HG03520 (cell line): ENCODE data around the gene NEXN.

ENCODE experiments used
- ATAC-seq: cut with Tn5 transposase; IDR thresholded peaks from one replicate; pipeline ENCODE4 v1.9.1; 2021; ENCODE audit warnings: mild to moderate bottlenecking, moderate library complexity; ENCODE audit not compliant: unreplicated experiment

NEXN gene

GRCh38 chr1:77888081-77888780 lies at the start of gene NEXN:
Gene NEXN (plus strand): TSS chr1:77888624. CDS start chr1:77916107, 27,483 bp downstream.
- no peak for ATAC-seq

DNA sequence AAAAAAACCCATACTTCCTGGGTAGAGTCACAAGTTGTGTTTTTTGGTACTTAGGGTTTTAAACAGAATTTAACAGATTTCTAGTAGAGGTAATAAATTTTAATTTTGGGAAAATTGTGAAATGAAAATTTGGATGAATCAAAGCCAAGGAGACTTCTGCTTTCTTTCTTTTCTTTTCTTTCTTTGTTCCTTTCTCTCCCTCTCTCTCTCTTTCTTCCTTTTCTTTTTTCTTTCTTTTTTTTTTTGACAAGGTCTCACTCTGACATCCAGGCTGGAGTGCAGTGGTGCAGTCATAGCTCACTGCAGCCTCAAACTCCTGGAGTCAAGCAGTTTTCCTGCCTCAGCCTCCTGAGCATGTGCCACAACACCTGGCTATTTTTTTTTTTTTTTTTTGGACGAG lies 46.9 kb upstream of the NEXN start:
- ATAC-seq: no peak

DNA sequence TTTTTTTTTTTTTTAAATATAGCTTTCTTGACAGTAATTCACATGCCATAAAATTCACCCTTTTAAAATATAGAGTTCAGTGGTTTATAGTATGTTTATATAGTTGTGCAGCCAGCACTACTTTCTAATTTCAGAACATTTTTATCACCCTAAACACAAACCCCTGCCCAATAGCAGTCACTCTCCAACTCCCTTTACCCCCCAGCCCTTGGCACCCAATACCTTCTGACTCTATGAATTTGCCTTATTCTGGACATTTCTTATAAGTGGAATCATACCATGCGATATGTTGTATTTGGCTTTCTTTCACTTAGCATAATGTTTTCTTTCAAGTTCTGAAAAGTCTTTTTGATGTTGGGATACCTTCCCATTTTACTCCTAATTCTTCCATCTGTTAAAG lies 42.5 kb upstream of the NEXN start:
- no peak for ATAC-seq

DNA sequence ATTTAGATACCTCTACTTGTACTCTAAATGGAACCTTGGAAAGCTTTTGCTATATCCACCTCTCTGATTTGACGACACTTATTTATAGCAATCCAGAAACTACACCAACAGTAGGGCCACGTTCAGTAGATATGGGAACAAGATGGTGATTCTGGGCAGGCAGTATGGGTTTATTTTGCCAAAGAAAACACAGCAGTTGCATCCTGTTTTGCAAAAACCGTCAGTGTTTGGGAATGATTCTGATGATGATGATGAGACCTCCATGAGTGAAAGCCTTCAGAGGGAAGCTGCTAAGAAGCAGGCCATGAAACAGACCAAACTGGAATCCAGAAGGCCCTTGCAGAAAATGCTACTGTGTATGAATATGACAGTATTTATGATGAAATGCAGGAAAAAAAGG lies 41.5 kb upstream of the NEXN start:
- ATAC-seq: no peak

DNA sequence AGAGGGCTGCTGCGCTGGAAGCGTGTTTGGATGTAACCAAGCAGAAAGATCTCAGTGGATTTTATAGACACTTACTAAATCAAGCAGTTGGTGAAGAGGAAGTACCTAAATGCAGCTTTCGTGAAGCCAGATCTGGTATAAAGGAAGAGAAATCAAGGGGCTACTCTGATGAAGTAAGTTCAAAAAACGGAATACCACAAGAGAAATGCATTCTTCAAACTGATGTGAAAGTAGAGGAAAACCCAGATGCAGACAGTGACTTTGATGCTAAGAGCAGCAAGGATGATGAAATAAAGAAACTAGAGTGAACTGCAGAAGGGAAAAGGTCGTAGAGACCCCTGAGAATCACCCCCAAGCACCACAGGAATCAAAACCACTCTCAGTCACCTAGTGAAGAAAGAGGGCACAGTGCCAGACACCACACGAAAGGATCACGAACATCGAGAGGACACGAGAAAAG lies 40.8 kb upstream of the NEXN start:
- no peak for ATAC-seq

GRCh38 chr1:77850082-77850481 lies 38.3 kb upstream of the NEXN start:
- no peak for ATAC-seq

DNA sequence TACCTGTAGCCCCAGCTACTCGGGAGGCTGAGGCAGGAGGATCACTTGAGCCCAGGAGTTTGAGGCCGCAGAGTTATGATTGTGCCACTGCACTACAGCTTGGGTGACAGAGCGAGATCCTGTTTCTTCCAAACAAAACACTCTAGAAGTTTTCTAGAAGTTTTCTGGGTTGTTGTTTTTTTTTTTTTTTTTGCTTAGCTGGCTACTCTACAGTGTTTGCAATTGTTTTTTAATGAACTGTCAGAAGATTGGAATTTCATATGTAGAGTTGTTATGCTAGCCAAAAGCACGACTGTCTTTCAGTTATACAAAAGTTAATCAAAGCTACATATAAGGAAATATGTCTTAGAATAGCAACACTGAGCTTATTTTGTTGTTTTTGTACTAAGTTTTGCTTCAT lies 30.9 kb upstream of the NEXN start:
- ATAC-seq: no peak

- no peak for ATAC-seq
Observed at GRCh38 chr1:77858725-77859124, 29.7 kb upstream of the NEXN start.

DNA sequence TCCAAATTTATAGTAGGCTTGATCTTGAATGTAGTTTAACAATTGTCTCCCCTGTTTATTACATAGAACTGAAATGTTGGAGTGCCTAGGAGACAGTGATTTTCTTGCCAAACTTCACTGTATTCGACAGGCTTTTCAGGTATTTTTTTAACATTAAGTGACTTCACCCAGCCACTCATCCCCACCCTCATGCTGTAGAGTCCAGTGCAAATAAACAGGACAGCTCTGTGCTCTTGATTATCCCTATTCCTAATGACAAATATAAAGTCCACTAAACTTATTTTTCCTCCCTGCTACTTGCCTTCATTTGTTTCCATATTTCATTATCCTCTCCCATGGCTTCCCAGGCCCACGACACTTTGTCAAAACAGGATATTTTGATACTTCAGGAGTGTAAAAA lies 29.2 kb upstream of the NEXN start:
- ATAC-seq: no peak

GRCh38 chr1:77866296-77866695 lies 22.1 kb upstream of the NEXN start:
- ATAC-seq: no peak

GRCh38 chr1:77872645-77873044 lies 15.8 kb upstream of the NEXN start:
- ATAC-seq: no peak

DNA sequence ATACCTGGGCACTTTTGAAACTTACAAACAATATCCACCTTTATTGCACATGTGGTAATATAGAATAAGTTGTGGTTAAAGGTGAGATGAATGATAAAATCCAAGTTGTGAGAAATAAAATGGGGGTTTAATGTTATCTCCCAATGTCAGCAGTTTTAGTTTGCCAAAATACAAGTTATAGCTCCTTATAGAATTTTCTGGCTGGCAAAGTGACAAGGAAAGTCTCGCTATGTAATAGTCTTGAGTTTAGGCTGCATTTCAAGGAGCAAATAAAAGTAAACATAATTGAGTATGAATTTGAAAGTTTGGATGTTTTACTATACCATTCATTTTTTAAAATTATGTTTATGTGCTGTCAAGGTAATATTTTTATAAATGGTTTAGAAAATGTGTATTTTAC lies 15.0 kb upstream of the NEXN start:
- no peak for ATAC-seq

GRCh38 chr1:77874804-77875445 lies 13.5 kb upstream of the NEXN start:
- no peak for ATAC-seq

- ATAC-seq: no peak
Observed at GRCh38 chr1:77876884-77877283, 11.5 kb upstream of the NEXN start.

GRCh38 chr1:77881061-77881460 lies 7.4 kb upstream of the NEXN start:
- no peak for ATAC-seq

DNA sequence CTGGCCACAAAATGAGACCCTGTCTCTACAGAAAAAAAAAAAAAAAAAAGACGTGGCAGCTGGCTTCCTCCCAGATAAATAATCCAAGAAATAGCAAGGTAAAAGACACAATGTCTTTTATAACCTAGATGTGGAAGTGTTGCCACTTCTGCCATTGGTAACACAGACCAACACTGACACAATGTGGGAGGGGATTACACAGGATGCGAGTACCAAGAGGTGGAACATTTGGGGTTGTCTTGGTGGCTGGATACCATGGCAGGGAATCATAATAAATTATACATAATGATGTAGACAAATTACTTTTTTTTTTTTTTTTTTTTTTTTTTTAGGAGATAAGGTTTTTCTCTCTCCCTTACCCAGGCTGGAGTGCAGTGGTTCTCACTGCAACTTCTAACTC lies 6.0 kb upstream of the NEXN start:
- ATAC-seq: no peak

- no peak for ATAC-seq
Observed at GRCh38 chr1:77888781-77889642, 588 bp downstream of the NEXN start.

DNA sequence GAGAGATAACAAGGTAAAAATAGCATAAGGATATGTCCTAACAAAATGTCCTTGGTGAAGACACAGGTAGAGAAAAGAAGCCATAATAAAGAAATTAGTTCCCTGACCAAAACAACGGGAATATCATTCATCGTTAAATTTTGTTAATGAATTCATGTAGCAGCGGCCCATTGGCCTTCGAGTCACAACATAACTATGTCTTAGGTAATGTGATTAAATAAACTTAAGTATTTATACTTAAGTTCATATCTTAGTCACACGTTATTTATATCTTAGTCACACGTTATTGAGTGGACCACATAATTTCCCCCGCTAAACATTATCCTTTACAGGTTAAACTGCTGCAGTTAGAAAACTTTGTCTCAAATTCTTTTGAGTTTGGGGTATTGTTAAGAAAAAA lies 1.2 kb downstream of the NEXN start:
- no peak for ATAC-seq

DNA sequence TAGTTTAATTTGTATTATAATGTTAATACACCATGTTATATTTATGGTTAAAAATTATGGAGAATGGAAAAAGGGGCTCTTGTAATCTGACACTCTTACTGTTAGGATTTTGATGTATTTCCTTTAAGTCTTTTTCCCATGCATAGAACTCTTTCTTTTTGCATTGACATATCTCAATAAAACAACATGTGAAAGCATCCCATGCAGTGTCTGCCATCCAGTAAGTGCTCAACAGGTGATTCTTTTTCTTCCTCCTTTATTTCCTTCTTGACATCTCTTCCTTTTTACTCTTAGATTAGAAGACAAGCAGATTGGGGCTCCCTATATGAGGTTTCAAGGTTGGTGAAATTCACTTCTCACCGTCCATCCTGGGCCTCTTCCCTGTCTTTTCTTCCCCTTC lies 2.8 kb downstream of the NEXN start:
- no peak for ATAC-seq

DNA sequence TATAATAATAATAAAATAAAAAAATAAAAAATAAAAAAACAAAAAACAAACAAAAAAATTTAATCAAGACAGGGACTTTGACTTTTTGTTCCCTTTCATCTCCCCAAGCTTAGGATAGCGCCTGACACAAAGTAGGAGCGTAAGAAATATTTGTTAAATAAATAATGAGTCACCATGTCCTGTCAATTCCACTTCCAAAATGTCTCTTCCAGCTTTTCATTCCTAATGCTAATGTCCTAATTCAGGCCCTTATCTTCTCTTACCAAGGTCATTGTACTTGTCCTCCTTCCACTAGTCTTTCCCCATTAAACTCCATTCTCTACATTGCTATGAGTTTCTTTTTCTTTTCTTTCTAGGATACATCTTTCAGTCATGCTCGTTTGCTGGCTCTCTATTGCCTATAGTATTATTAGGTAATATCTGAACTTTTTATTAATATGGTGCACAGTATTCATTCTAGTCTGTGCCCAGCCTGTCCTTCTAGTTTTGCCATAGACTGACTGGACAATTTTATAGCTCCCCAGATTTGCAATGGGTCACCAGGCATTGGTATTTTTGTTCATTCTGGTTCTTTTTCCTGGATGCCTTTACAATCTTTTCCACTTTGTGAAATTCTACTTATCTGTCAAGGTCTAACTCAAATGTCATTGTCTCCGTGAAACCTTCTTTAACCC lies 11.4 kb downstream of the NEXN start:
- no peak for ATAC-seq

GRCh38 chr1:77900687-77901293 lies 12.4 kb downstream of the NEXN start:
- no peak for ATAC-seq
